Motor neuron (in vitro differentiated cells): Measurements from ENCODE around the gene SDCBP2. TPM values are rescaled to one million over a fixed set of nuclear protein-coding genes. Genes with fewer than 3 reads are reported as not detected.
A peak's percentile ranks its signal among the peaks of the same experiment; 100 is the strongest.
"Not testable (repeated sequence)": the region's sequence is repeated elsewhere in the genome, so short reads cannot be mapped to it uniquely, and the experiment has no call there.

ENCODE experiments used
- ATAC-seq, 8 experiments: fragments of 200-7000 bp; cut with Tn5 transposase; replicated peaks in 6 of 8; 2 replicates each; pipeline ENCODE4 v1.8.0; 2021; ENCODE audit warnings: mild to moderate bottlenecking in 8 of 8, moderate library complexity in 8 of 8
- H3K27ac ChIP-seq, 2 donors: fragments of 250-450 bp; sonication (Bioruptor Pico); 2 replicates each; pipeline ENCODE4 v1.9.0; 2021; ENCODE audit warnings: antibody characterized with exemption in 2 of 2, mild to moderate bottlenecking in 2 of 2, moderate library complexity in 1 of 2
- H3K4me1 ChIP-seq, 2 donors: fragments of 250-450 bp; sonication (Bioruptor Pico); replicated peaks in 1 of 2; 2 replicates each; pipeline ENCODE4 v1.6.1; 2021; ENCODE audit warnings: antibody characterized with exemption in 2 of 2, mild to moderate bottlenecking in 2 of 2, moderate library complexity in 1 of 2
- H3K4me3 ChIP-seq, 5 donors: fragments of 250-450 bp; sonication (Bioruptor Pico); 2 replicates each; pipeline ENCODE4 v1.9.0; 2021; ENCODE audit warnings: antibody characterized with exemption in 5 of 5, mild to moderate bottlenecking in 5 of 5, moderate library complexity in 4 of 5
- WGBS, 10 experiments: fragments of 450-650 bp; shearing (Covaris generic); methylation state at CpG; one replicate each; pipeline ENCODE4 v1.0.0; 2022; 5-methylcytosine and 5-hydroxymethylcytosine counted together
- in situ Hi-C, 9 experiments: fragments of 400-800 bp; cut with MboI; loops; one replicate each; pipeline ENCODE4 v1.15.0; 2021; ENCODE audit warnings: low sequenced_read_pairs in 9 of 9, low pct_unique_long_range_greater_than_20kb in 2 of 9; ENCODE audit not compliant: unreplicated experiment in 9 of 9
- total RNA-seq, 8 experiments: library from RNA; unstranded; fragments of 300-600 nt; gene quantifications; 2 replicates each; pipeline versions ENCODE4 v1.2.3 to v1.2.4, GENCODE V29; 2022

The SDCBP2 gene
- total RNA-seq, 8 experiments from 2014 or later = 1.4 to 16.3 (median 2.8) TPM

DNA sequence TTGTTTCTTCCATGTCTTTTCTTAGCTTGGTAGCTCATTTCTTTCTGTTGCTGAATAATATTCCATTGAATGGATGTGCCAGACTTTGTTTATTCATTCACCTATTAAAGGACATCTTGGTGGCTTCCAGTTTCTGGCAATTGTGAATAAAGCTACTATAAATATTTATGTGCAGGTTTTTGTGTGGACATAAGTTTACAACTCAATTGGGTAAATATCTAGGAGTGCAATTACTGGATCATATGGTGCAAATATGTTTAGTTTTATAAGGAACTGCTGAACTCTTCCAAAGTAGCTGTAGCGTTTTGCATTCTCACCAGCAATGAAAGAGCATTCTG is 16.8 kb upstream of the SDCBP2 start:
- no peak for ATAC-seq
- 10 to 100% (median 94%) methylated on average over 1 of the region's 1 CpG; no CpG with 5 or more reads in 4 of the 10 experiments for WGBS, 10 experiments
- H3K4me1 ChIP-seq = peaks cover 3 to 10% of the 10 kb centered on the region in 2 donors
- H3K27ac ChIP-seq = no peak overlapping the region
- in situ Hi-C loops = loop anchor here in 1 of 9 experiments (25.0 kb wide), 1 partner anchor 92 kb away; no protein-coding TSS in a partner anchor
- H3K4me3 ChIP-seq = no peak overlapping the region

DNA sequence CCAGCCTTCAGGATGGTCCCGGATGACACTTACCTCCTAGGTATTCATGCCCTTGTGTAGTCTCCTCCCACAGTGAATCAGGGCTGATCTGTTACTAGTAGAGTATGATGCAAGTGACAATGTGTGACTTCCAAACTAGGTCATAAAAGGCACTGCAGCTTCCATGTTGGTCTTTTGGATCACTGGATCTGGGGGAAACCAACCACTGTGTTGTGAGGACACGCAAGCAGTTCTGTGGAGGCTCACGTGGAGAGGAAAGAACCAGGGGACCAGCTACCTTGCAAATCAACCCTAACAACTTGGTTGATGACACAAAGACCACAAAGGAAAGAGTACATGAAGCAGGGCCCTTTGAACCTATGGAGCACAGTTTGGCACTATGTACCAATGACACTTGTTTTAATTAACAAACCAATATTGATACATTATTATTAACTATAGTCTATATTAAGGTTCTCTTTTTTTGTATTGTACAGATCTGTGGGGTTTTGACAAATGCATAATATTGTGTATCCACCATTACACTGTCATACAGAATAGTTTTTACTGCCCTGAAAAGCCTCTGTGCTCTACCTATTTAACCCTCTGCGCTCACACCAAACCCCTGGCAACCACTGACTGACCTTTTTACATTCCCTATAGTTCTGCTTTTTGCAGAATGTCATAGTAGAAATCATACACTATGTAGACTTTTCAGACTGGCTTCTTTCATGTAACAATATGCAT is 16.3 kb upstream of the SDCBP2 start:
- no peak for ATAC-seq
- in situ Hi-C loops = loop anchor here in 1 of 9 experiments (25.0 kb wide), 1 partner anchor 92 kb away; no protein-coding TSS in a partner anchor
- Histone ChIP-seq H3K4me1 (peaks cover 3 to 10% of the 10 kb centered on the region in 2 donors), H3K4me3 (no peak overlapping the region), H3K27ac (no peak overlapping the region)
- WGBS, 10 experiments = 80 to 100% (median 92%) methylated on average over 1 to 3 of the region's 4 CpGs; no CpG with 5 or more reads in 3 of the 10 experiments

DNA sequence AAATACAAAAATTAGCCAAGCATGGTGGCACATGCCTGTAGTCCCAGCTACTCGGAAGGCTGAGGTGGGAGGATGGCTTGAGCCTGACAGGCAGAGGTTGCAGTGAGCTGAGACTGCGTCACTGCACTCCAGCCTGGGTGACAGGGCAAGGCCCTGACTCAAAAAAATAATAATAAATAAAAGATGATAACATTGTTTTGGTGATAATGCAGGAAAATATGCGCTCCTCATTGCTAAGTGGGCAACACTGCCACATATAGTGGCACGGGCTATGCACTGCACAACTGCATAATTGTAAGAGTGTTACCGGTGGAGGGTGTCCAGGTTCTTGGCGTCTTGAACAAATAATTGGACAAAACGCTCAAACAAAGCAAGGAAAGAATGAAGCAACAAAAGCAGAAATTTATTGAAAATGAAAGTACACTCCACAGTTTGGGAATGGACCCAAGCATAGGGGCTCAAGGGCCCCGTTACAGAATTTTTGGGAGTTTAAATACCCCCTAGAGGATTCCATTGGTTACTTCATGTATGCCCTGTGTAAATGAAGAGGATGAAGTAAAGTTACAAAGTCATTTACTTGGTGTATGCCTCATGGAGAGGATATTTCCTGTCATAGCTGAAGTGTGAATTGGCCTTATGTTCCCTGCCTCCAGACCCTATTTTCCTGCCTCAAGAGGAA is 14.6 kb upstream of the SDCBP2 start:
- not testable (repeated sequence) for H3K4me1 ChIP-seq, H3K27ac ChIP-seq, ATAC-seq, H3K4me3 ChIP-seq
- in situ Hi-C loops = loop anchor here in 1 of 9 experiments (25.0 kb wide), 1 partner anchor 94 kb away; no protein-coding TSS in a partner anchor
- 94 to 100% (median 97%) methylated on average over 2 to 8 of the region's 8 CpGs; no CpG with 5 or more reads in 2 of the 10 experiments for WGBS, 10 experiments

DNA sequence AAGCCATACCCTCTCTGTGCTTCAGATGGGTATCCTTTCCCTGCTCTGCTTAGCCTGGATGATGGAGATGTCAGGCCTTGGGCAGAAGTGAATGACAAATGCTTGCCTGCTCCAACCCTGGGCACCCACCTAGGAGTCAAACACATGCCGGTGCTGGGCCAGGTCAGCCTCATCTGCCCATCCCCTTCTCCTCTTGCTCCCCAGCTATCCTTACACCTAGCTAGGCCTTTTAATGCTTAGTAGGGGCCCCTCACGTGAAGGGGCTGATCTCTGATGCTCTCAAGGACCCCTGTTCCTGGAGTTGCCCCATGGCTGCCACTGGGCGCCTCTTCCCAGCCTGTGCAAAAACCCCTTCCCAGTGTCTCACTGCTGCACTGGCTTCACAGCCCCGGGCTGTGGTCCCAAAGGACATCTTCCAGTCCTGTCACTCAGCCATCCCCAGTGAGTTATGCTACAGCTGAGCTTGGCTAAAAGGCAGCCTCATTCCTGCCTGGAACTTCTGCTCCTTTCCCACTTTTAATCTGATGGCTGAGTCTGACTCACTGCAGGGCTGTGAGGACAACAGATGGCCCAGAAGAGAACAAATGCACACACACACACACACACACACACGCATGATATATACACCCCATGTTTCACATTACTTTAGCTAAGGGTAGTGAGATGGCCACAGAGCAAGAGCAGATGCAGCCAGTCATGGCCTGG is 12.8 kb upstream of the SDCBP2 start:
- WGBS, 10 experiments = 43 to 87% (median 75%) methylated on average over 1 to 4 of the region's 5 CpGs; no CpG with 5 or more reads in 5 of the 10 experiments
- H3K4me1 ChIP-seq = peaks cover 3 to 10% of the 10 kb centered on the region in 2 donors
- in situ Hi-C loops = loop anchor here in 1 of 9 experiments (25.0 kb wide), 1 partner anchor 96 kb away; no protein-coding TSS in a partner anchor
- peak in 7 of 8 experiments; percentile 43 to 96 (median 87) for ATAC-seq
- peak overlapping the region in 1 of 2 donors; percentile 69 for H3K27ac ChIP-seq
- H3K4me3 ChIP-seq = no peak overlapping the region

DNA sequence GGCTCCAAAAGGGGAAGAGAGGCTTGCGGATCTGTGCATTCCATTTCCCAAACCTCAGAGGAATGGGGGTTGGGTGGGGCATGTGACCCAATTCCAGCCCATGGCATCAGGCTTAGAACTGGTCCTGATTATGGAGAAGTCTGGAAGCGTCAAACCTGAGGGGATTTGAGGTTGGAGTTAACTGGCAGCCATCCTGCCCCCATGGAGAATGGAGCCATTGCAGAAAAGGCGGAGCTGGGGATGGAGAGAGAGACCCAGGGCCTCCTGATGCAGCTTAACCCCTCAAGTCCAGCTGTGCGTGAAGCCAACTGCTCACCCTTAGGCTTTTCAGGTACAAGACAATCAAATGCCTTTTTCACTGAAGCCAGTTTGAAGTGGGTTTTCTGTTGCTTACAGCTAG is 9.9 kb upstream of the SDCBP2 start:
- WGBS, 10 experiments = 20 to 100% (median 92%) methylated on average over 1 to 4 of the region's 4 CpGs; no CpG with 5 or more reads in 4 of the 10 experiments
- in situ Hi-C loops = loop anchor here in 1 of 9 experiments (25.0 kb wide), 1 partner anchor 98 kb away; no protein-coding TSS in a partner anchor
- H3K4me1 ChIP-seq = peaks cover 3 to 10% of the 10 kb centered on the region in 2 donors
- H3K4me3 ChIP-seq = no peak overlapping the region
- H3K27ac ChIP-seq = no peak overlapping the region
- ATAC-seq = no peak

DNA sequence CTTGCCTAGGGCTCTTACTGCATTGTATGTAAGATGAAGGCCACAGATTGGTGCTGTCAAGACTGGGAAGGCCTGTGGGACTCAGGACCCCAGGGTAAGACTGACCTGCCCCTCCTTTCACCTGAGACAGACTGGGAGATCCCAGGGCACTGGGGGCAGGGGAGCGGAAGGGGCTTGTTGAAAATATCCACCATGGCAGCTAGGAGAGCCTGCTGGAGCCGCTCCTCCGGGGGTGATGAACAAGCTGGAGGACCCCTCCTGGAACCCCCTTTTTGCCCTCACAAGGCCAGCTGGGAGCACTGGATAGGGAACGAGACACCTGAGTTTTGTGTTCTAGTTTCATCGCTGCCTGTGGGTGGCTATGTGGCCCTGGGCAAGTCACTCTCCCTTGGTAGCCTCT is 9.2 kb upstream of the SDCBP2 start:
- Histone ChIP-seq H3K27ac (no peak overlapping the region), H3K4me3 (no peak overlapping the region), H3K4me1 (peaks cover 3 to 10% of the 10 kb centered on the region in 2 donors)
- in situ Hi-C loops = loop anchor here in 1 of 9 experiments (25.0 kb wide), 1 partner anchor 99 kb away; no protein-coding TSS in a partner anchor
- 92 to 100% (median 100%) methylated on average over 1 to 4 of the region's 5 CpGs; no CpG with 5 or more reads in 7 of the 10 experiments for WGBS, 10 experiments
- no peak for ATAC-seq

DNA sequence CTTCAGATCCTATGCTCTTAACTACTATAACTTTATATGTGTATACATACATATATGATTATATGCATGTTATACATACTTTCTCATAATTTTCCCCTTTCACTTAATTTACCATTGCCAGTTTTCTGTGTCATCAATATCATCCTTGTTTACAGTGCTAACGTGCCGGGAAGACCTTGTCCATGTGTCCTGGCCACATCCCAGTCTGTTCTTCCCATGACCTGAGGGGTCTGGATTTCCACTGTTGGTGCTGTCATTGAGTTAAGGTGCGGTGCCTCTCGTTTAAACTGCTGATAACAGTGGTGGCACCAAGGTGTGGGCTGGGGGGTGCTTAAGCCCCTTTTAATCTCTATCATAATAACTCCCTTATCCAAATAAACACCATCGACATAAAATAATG is 8.5 kb upstream of the SDCBP2 start:
- in situ Hi-C loops = loop anchor here in 1 of 9 experiments (25.0 kb wide), 1 partner anchor 100 kb away; no protein-coding TSS in a partner anchor
- Histone ChIP-seq H3K4me1 (peaks cover 3 to 10% of the 10 kb centered on the region in 2 donors), H3K27ac (no peak overlapping the region), H3K4me3 (no peak overlapping the region)
- WGBS, 10 experiments = 53 to 100% (median 98%) methylated on average over 1 to 5 of the region's 5 CpGs; no CpG with 5 or more reads in 4 of the 10 experiments
- ATAC-seq = no peak

DNA sequence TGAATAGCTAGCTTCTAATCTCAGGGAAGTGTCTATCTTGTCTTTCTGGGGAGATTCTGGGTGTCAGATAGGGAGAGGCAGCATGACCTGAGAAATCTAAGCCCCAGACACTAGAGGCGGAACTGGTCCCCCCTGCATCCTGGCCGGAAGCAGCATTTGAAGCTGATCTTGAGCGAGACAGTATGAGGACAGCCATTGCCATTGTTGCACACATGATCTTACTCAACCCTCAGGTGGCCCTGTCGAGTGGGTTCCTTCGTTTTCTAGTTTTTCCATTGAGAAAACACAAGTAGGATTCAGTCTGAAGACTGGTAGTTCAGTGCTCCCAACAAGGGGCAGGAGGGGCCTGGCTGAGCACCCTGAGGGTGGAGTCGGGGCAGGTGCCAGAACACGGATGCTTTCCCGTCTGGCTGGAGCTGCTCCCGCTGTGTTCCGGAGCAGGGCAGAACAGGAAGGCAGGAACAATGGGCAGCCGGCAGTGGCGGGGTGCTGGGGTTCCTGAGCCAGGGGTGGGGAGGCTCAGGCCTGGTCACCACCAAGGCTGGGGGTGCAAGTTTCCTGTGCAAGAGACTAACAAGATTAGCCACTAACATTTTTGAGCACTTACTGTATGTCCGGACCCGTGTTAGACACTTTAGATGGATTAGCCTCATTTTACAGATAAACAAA is 7.9 kb upstream of the SDCBP2 start:
- no peak overlapping the region for H3K27ac ChIP-seq

DNA sequence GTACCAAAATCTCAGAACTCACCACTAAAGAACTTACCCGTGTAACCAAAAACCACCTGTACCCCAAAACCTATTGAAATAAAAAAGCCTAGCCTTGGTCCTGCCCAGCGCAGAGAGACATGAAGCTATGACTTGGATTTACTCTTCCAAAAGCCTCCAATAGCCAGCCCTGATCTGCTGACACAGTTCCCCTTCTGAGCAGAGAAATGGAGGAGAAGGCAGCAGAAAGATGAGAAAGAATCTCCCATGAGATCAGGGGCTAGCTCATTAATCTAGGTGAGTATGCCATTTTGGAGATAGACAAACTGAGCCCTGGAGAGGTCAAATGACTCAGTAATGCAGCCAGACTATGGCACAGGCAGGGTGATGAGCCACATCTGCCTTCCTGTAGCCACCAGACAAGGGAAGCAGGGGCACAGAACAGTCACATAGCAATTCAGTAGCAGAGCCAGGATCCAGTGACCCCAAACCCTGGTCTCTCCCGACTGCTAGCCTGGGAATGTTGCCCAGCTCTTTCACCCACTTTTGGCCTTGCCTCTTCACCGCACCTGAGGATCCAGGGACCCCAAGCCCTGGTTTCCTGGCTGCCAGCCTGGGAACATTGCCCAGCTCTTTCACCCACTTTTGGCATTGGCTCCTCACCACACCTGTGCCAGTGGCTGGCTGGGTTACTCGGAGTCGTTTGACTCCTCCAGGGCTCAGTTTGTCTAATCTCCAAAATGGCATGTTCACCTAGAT is 7.2 kb upstream of the SDCBP2 start:
- ATAC-seq = no peak
- no peak overlapping the region for H3K27ac ChIP-seq
- no peaks in the 10 kb centered on the region for H3K4me1 ChIP-seq
- no peak overlapping the region for H3K4me3 ChIP-seq
- WGBS, 10 experiments = 96 to 100% (median 100%) methylated on average over 1 to 4 of the region's 6 CpGs; no CpG with 5 or more reads in 5 of the 10 experiments
- in situ Hi-C loops = loop anchor here in 1 of 9 experiments (25.0 kb wide), 1 partner anchor 101 kb away; no protein-coding TSS in a partner anchor

More for the DNA sequence above, 7.9 kb upstream of the SDCBP2 start:
- ATAC-seq = peak in 3 of 8 experiments; percentile 32 to 51 (median 41)
- H3K4me3 ChIP-seq = no peak overlapping the region
- peaks cover 0 to 7% of the 10 kb centered on the region in 2 donors for H3K4me1 ChIP-seq
- in situ Hi-C loops = loop anchor here in 1 of 9 experiments (25.0 kb wide), 1 partner anchor 100 kb away; no protein-coding TSS in a partner anchor
- 10 to 100% (median 84%) methylated on average over 1 to 13 of the region's 14 CpGs; no CpG with 5 or more reads in 2 of the 10 experiments for WGBS, 10 experiments

DNA sequence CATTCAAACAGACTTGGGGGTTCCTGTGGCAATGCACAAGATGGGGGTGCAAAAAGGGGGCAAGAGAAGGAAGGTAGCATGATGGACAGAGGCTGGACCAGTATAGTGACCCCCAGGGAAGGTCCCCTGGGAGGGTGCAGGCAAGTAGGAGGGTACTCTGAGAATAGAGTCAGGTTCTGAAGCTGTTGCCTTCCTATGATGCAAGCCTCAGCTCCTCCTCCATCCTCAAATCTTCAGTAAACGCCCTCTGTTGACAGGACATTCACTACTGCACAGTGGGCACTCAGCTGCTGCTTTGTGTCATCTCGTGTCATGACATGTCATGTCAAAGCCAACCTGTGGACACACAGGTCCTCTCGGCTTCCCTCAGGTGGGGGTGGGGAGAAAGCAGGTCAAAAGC is 5.8 kb upstream of the SDCBP2 start:
- Histone ChIP-seq H3K4me3 (no peak overlapping the region), H3K27ac (no peak overlapping the region), H3K4me1 (no peaks in the 10 kb centered on the region)
- in situ Hi-C loops = loop anchor here in 1 of 9 experiments (25.0 kb wide), 1 partner anchor 103 kb away; no protein-coding TSS in a partner anchor
- ATAC-seq = peak in 2 of 8 experiments; percentile 46 to 48
- 64 to 88% (median 81%) methylated on average over 2 to 3 of the region's 3 CpGs; no CpG with 5 or more reads in 5 of the 10 experiments for WGBS, 10 experiments

DNA sequence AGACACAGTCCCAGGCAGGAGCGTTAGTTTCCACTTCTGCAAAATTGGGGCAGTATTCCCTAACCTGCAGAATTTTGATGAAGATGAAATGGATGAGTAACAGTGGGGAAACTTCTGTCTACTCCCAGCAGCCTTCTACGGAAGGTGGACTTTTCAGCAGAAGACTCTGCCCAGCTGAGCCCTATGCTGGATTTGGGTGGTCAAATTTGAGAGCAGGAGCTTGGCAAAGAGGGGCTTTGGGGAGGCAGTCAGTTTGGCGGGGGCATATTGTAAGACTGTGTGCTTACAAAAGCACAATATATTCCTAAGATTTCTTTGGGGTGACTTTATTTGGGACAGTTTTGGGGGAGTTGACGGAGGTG is 5.4 kb upstream of the SDCBP2 start:
- Histone ChIP-seq H3K4me3 (no peak overlapping the region), H3K27ac (no peak overlapping the region), H3K4me1 (no peaks in the 10 kb centered on the region)
- 90 to 100% (median 97%) methylated on average over 1 to 4 of the region's 4 CpGs; no CpG with 5 or more reads in 4 of the 10 experiments for whole genome bisulfite sequencing, 10 experiments
- in situ Hi-C loops = loop anchor here in 1 of 9 experiments (25.0 kb wide), 1 partner anchor 103 kb away; no protein-coding TSS in a partner anchor
- ATAC-seq = no peak
